Smooth muscle cell (in vitro differentiated cells): ENCODE results near the gene SHMT2. TPM values are rescaled to one million over a fixed set of nuclear protein-coding genes. Genes with fewer than 3 reads are reported as not detected.

Experiments
- DNase-seq: peaks from one replicate; lab custom pipeline; 2025; ENCODE audit not compliant: unreplicated experiment; lab: John Stamatoyannopoulos, UW
- H2AFZ ChIP-seq: fragments of 200-600 bp; sonication (generic); 2 replicates; pipeline ENCODE4 v1.6.0; 2016; ENCODE audit warnings: antibody characterized with exemption, low read depth, mild to moderate bottlenecking
- H3F3A ChIP-seq: fragments of 200-600 bp; sonication (generic); 2 replicates; pipeline ENCODE4 v1.6.0; 2017; ENCODE audit warnings: antibody characterized with exemption, low read depth
- H3K27ac ChIP-seq: fragments of 200-600 bp; sonication (generic); 2 replicates; pipeline ENCODE4 v1.5.1; 2016; ENCODE audit warnings: low read depth, mild to moderate bottlenecking
- H3K27me3 ChIP-seq: fragments of 200-600 bp; sonication (generic); 2 replicates; pipeline ENCODE4 v1.6.1; 2016; ENCODE audit warnings: low read depth, mild to moderate bottlenecking
- H3K36me3 ChIP-seq: fragments of 200-600 bp; sonication (generic); 2 replicates; pipeline ENCODE4 v1.5.1; 2016; ENCODE audit warnings: low read depth
- H3K4me1 ChIP-seq: fragments of 200-600 bp; sonication (generic); 2 replicates; pipeline ENCODE4 v1.5.1; 2016; ENCODE audit warnings: low read depth
- H3K4me2 ChIP-seq: fragments of 200-600 bp; sonication (generic); 2 replicates; pipeline ENCODE4 v1.6.0; 2016; ENCODE audit warnings: mild to moderate bottlenecking
- H3K4me3 ChIP-seq: fragments of 200-600 bp; sonication (generic); 2 replicates; pipeline ENCODE4 v1.5.1; 2016; ENCODE audit warnings: mild to moderate bottlenecking
- H3K79me2 ChIP-seq: fragments of 200-600 bp; sonication (generic); 2 replicates; pipeline ENCODE4 v1.6.0; 2016; ENCODE audit warnings: low read depth, mild to moderate bottlenecking
- H3K9ac ChIP-seq: fragments of 200-600 bp; sonication (generic); 2 replicates; pipeline ENCODE4 v1.6.0; 2016; ENCODE audit warnings: low read depth
- H3K9me3 ChIP-seq: fragments of 200-600 bp; sonication (generic); replicated peaks from 2 replicates; pipeline ENCODE4 v1.5.1; 2016; ENCODE audit warnings: low read depth
- H4K20me1 ChIP-seq: fragments of 200-600 bp; sonication (generic); 2 replicates; pipeline ENCODE4 v1.6.0; 2016; ENCODE audit warnings: low read depth
- WGBS: methylation state at CpG from one replicate; pipeline ENCODE4 v1.1.7; 2016; ENCODE audit warnings: low lambda C conversion rate; 5-methylcytosine and 5-hydroxymethylcytosine counted together
- polyA plus RNA-seq: library from polyadenylated mRNA; unstranded; fragments of >200 nt; fragmentation: Nextera tagmentation; extraction: Ambion mirVana; gene quantifications from 2 replicates; pipeline ENCODE4 v1.2.1, GENCODE V29; 2016
- total RNA-seq: library from RNA; depleted of rRNA; stranded (reverse); fragments of >200 nt; gene quantifications from 2 replicates; pipeline ENCODE4 v1.2.3, GENCODE V29; 2014
- TF ChIP-seq, protein P1 (sequence below): fragments of 200-600 bp; sonication (generic); IDR thresholded peaks from 2 replicates; pipeline ENCODE4 v1.5.1; 2017; ENCODE audit warnings: borderline replicate concordance, mild to moderate bottlenecking, antibody characterized with exemption; ENCODE audit not compliant: insufficient read depth, poor library complexity, severe bottlenecking

The SHMT2 gene
- total and polyA plus RNA-seq, 2 experiments from 2014 or later = 107 to 117 TPM

DNA sequence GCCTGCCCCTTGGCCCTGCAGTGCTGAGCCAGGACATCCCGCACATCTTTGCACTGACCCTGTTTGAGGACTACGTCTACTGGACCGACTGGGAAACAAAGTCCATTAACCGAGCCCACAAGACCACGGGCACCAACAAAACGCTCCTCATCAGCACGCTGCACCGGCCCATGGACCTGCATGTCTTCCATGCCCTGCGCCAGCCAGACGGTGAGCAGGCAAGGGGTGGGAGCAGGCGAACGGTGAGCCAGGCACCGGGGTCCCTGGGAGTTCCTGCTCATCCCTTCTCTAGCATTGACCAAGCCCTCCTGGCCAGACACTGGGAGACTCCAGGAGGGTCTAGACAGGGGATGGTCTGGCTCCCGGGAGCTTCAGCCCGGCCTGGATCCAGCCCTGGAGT lies 30.3 kb upstream of the SHMT2 start:
- Histone ChIP-seq H3K36me3 (peaks cover 6% of the 10 kb centered on the region), H2AFZ (no peak overlapping the region), H3K27me3 (no peaks in the 10 kb centered on the region), H3K4me2 (no peak overlapping the region), H3K4me1 (no peaks in the 10 kb centered on the region), H3K9ac (no peak overlapping the region), H3K9me3 (no peaks in the 10 kb centered on the region), H3K4me3 (no peak overlapping the region), H3K79me2 (no peaks in the 10 kb centered on the region), H3F3A (no peaks in the 10 kb centered on the region), H4K20me1 (peaks cover 15% of the 10 kb centered on the region), H3K27ac (no peak overlapping the region)
- WGBS = 91% methylated on average over 15 of the region's 15 CpGs
- DNase-seq = no peak
- TF ChIP-seq, protein P1, sequence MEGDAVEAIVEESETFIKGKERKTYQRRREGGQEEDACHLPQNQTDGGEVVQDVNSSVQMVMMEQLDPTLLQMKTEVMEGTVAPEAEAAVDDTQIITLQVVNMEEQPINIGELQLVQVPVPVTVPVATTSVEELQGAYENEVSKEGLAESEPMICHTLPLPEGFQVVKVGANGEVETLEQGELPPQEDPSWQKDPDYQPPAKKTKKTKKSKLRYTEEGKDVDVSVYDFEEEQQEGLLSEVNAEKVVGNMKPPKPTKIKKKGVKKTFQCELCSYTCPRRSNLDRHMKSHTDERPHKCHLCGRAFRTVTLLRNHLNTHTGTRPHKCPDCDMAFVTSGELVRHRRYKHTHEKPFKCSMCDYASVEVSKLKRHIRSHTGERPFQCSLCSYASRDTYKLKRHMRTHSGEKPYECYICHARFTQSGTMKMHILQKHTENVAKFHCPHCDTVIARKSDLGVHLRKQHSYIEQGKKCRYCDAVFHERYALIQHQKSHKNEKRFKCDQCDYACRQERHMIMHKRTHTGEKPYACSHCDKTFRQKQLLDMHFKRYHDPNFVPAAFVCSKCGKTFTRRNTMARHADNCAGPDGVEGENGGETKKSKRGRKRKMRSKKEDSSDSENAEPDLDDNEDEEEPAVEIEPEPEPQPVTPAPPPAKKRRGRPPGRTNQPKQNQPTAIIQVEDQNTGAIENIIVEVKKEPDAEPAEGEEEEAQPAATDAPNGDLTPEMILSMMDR = no peak

DNA sequence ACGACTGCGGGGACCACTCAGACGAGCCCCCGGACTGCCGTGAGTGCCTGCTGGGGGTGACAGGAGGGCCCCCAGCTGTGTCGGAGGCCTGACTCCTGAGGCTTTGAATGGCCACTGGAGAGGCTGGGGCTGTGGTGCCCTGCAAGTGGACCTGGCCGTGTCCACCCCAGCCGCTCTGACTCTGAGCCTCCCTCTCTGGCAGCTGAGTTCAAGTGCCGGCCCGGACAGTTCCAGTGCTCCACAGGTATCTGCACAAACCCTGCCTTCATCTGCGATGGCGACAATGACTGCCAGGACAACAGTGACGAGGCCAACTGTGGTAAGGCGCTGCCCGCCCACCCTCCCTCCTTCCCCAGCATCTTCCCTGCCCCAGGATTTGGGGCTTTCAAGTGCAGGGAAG lies 29.0 kb upstream of the SHMT2 start:
- Histone ChIP-seq H3K9ac (no peak overlapping the region), H3K4me3 (no peak overlapping the region), H3K27me3 (no peaks in the 10 kb centered on the region), H3K4me2 (no peak overlapping the region), H3K27ac (no peak overlapping the region), H3K36me3 (peaks cover 2% of the 10 kb centered on the region), H3K79me2 (no peaks in the 10 kb centered on the region), H3K9me3 (no peaks in the 10 kb centered on the region), H4K20me1 (peaks cover 14% of the 10 kb centered on the region), H3K4me1 (no peaks in the 10 kb centered on the region), H2AFZ (no peak overlapping the region), H3F3A (no peaks in the 10 kb centered on the region)
- DNase-seq = no peak
- 98% methylated on average over 12 of the region's 15 CpGs for WGBS
- TF ChIP-seq, protein P1 = no peak

DNA sequence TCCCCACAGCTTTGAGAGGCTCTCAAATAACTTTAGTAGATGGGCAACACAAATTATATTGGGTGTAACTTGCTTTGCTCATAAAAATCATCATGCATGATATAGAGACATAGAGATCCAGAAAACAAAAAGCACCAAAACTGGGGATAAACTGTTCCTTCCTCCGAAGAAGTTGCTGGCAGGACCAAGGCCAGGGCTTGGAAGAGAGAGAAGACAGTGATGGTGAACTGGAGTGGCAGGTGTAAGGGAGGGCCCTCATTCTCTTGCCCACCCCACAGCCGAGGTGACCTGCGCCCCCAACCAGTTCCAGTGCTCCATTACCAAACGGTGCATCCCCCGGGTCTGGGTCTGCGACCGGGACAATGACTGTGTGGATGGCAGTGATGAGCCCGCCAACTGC lies 28.3 kb upstream of the SHMT2 start:
- Histone ChIP-seq H3K9ac (no peak overlapping the region), H3K4me3 (no peak overlapping the region), H3K4me1 (no peaks in the 10 kb centered on the region), H3F3A (no peaks in the 10 kb centered on the region), H3K27ac (no peak overlapping the region), H3K36me3 (no peaks in the 10 kb centered on the region), H2AFZ (no peak overlapping the region), H4K20me1 (peaks cover 14% of the 10 kb centered on the region), H3K4me2 (no peak overlapping the region), H3K9me3 (no peaks in the 10 kb centered on the region), H3K27me3 (no peaks in the 10 kb centered on the region), H3K79me2 (no peaks in the 10 kb centered on the region)
- 95% methylated on average over 8 of the region's 8 CpGs for WGBS
- TF ChIP-seq, protein P1 = no peak
- DNase-seq = no peak

DNA sequence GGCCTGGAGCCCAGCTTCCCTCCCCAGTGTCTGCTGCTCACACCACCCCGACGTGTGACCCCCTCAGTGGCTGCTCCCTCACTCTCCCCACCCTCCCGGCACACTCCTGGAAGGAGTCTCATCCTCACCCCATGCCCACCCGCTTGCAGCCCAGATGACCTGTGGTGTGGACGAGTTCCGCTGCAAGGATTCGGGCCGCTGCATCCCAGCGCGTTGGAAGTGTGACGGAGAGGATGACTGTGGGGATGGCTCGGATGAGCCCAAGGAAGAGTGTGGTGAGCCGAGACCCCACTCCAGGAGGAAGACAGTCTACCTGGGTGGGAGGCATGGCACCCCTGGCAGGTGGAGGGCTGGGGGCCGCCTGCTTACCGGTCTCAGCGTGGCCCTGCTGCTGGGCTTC lies 27.9 kb upstream of the SHMT2 start:
- Histone ChIP-seq H3K9ac (no peak overlapping the region), H3K4me2 (no peak overlapping the region), H3K36me3 (no peaks in the 10 kb centered on the region), H3K4me3 (no peak overlapping the region), H3K4me1 (no peaks in the 10 kb centered on the region), H3K9me3 (no peaks in the 10 kb centered on the region), H3K79me2 (no peaks in the 10 kb centered on the region), H4K20me1 (peaks cover 14% of the 10 kb centered on the region), H3K27ac (no peak overlapping the region), H2AFZ (no peak overlapping the region), H3K27me3 (no peaks in the 10 kb centered on the region), H3F3A (no peaks in the 10 kb centered on the region)
- no peak for DNase-seq
- TF ChIP-seq, protein P1 = no peak
- WGBS = 96% methylated on average over 16 of the region's 16 CpGs
